ENCODE results near the gene PRSS35.

The PRSS35 gene

DNA sequence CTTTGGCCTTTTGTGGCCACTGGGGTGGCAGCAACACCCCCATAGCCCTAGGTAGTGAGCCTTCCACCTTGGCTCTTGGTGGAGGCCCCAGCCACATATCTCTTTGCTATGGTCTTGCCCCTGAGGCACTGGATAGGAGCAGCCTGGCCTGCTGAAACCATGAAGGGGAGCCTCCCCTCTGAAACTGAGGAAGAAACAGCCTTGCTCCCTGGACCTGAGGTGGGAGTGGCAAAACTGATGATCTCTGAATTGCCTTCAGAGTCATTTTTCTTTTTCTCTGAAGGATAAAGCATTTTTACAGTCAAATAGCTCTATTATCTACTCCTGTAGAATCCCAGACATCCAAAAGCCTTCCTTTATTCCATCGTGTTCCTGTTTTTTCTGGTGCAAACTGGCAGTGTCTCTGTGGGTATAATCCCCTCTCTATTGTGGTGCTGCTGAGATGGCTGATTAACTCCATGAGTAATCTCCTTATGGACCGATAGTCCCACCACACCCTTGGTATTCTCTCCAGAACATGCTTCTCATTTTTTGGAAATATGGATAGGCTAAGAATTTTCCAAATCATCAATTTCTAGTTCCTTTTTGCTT is 22.0 kb upstream of the PRSS35 start:
- no peak overlapping the region for H3K27ac ChIP-seq
- no peak for TF ChIP-seq ZFX (IDR thresholded peaks at IDR 0.05)
- TF ChIP-seq, protein P1, sequence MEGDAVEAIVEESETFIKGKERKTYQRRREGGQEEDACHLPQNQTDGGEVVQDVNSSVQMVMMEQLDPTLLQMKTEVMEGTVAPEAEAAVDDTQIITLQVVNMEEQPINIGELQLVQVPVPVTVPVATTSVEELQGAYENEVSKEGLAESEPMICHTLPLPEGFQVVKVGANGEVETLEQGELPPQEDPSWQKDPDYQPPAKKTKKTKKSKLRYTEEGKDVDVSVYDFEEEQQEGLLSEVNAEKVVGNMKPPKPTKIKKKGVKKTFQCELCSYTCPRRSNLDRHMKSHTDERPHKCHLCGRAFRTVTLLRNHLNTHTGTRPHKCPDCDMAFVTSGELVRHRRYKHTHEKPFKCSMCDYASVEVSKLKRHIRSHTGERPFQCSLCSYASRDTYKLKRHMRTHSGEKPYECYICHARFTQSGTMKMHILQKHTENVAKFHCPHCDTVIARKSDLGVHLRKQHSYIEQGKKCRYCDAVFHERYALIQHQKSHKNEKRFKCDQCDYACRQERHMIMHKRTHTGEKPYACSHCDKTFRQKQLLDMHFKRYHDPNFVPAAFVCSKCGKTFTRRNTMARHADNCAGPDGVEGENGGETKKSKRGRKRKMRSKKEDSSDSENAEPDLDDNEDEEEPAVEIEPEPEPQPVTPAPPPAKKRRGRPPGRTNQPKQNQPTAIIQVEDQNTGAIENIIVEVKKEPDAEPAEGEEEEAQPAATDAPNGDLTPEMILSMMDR (conservative IDR thresholded peaks at IDR 0.05), result no peak

DNA sequence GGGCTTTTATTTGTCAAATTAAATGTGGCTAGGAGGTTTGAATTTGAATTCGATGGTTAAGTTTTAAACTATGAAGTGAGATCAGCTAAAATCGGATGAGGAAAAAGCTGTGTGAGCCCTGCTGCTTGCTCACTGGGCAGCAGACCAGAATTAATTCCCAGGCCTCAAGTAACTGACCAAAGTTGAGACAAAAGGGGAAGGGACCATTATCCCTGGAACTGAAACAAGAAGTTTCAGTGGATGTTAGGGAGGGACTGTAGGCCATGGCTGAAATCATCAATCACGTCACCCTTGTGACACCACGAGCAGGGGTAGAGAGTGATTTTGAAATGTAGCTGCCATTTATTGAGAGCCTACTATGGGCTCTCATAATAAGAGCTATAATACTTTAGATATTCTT is 7.0 kb upstream of the PRSS35 start:
- TF ChIP-seq, protein P1 (conservative IDR thresholded peaks at IDR 0.05), result no peak
- TF ChIP-seq ZFX (IDR thresholded peaks at IDR 0.05), result no peak

DNA sequence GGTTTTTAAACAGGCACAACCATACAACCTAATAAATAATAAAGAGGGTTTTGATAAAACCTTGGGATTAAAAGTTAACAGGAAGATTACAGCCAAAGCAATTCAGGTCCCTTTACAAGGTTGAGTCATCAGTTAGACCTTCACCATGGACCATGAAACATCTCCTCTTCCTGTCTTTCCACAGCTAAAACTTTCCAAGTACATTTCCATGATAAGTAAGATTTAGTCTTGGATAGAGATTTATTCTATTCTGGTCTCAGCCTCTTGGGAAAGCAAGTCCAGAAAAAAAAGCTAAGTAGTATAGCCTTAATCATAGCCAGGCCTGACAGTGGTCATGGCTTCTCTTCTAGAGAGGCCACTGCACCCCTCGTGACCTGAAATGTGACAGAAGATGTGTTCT is 2.9 kb upstream of the PRSS35 start:
- H3K27ac ChIP-seq, result no peak overlapping the region
- TF ChIP-seq ZFX (IDR thresholded peaks at IDR 0.05), result no peak

More for the DNA sequence above, 7.0 kb upstream of the PRSS35 start:
- no peak overlapping the region for H3K27ac ChIP-seq

DNA sequence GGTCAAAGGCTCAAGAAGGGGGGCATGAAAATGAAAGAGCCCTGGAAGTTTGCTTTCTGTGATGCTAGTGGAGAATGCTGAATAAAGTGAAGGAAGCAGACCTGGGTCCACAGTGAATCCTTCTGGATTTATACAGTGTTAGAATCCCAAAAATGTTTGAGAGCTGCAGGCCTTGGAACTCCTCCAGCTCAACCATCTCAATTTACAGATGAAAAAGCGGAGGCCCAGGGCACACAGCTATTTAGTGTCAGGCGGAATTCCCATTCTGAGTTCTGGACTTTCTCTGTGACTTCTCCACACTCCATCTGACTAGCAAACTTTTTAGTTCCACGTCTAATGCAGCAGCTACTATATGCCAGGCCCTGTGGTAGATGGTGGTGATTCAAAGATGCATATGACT is 1.5 kb upstream of the PRSS35 start:
- no peak overlapping the region for H3K27ac ChIP-seq
- no peak for TF ChIP-seq ZFX (IDR thresholded peaks at IDR 0.05)
- TF ChIP-seq, protein P1 (conservative IDR thresholded peaks at IDR 0.05), result no peak

DNA sequence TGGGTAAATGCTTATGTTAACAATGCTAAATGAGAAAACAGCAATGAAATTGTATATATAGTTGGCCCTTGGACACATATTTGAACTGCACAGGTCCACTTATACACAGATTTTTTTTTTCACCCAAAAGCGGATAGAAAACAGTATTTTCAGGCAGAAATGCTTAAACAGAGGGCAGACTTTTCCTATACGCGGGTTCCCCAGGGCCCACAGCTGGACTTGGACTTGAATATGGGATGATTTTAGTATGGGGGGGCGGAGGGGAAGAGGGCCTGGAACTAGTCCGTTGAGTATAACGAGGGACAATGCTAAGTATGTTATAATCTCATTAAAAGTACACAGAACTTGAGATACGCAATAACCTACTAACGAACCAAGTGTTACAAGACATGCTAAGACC is 1.1 kb upstream of the PRSS35 start:
- no peak overlapping the region for H3K27ac ChIP-seq
- TF ChIP-seq, protein P1 (conservative IDR thresholded peaks at IDR 0.05), result no peak

DNA sequence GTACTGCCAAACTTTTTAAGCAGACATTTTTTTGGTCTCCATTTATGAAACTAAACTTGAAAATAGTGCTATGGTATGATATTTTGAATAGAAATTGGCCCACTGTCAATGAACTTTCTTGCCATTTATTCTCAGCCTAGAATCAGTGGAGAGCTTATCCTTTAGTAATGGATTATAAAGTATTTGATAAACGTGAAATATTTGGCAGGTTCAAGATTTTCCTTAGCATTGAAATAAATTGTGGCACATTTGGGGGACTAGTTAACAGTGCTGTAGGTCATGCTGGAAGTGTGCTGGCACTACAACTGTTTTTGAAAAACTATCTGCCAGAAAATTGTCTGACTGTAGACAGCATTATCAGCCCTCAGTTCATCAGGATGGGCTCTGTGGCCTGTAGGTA is 2.1 kb downstream of the PRSS35 start:
- no peak overlapping the region for H3K27ac ChIP-seq
- TF ChIP-seq, protein P1 (conservative IDR thresholded peaks at IDR 0.05), result no peak
- no peak for TF ChIP-seq ZFX (IDR thresholded peaks at IDR 0.05)

DNA sequence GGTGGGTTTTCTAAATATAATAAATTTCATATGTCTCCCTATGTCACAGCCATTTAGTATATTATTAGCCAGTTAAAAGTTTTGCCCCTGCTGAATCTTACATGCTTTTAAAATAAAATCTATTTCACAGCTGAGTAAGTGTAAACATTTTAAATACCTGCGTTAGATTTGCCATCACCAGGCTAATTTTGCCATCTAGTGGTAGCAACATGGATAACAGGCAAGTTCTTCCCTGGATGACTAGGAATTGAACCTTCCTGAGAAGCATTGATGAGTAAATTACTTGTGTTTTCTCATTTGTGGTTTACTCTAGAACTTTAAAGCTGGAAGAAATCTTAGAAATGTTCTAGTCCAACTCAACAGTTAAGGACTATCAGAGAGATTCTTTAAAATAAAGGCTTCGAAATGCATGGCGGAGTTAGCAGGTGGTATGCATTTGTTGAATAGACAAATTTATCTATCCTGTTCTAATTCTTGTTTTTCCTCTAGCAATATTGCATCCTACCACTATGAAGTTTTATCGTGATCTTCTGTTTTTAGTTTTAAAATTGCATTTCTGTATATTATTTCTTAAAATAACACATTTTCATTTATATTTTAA is 2.6 kb downstream of the PRSS35 start:
- TF ChIP-seq ZFX (IDR thresholded peaks at IDR 0.05), result no peak
- TF ChIP-seq, protein P1 (conservative IDR thresholded peaks at IDR 0.05), result peak; percentile 84
- no peak overlapping the region for H3K27ac ChIP-seq

DNA sequence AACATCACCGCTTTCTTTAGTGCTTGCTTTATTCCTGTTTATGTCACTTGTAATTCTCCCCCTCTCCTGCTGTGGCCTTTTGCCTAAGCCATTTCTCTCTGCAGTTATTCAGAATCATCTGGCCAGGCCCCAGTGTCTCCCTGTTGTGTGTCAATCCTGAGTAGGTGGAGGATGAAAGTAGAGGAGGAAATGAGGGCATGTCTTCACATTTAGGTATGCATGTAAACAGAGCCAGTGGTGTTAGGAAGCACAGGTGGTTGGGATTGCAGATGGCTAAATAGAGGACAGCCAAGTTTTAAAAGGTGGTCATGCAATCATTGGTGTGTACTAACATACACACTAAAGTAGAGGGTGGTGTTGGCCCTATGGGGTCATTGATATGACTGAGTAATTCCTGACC is 5.2 kb downstream of the PRSS35 start:
- TF ChIP-seq ZFX (IDR thresholded peaks at IDR 0.05), result no peak
- no peak overlapping the region for H3K27ac ChIP-seq

Measured in C4-2B (cell line).